ENCODE data around the gene COLGALT1.
"Not testable (repeated sequence)": the region's sequence is repeated elsewhere in the genome, so short reads cannot be mapped to it uniquely, and the experiment has no call there.

COLGALT1 gene

GRCh38 chr19:17564781-17565180, 9.3 kb downstream of the COLGALT1 start:
- H3K4me1 ChIP-seq (ENCODE audit: control insufficient read depth, insufficient read depth, low read length) = peaks cover 8% of the 10 kb centered on the region
- no peaks in the 10 kb centered on the region for H3K27me3 ChIP-seq (replicated peaks; ENCODE audit: control insufficient read depth, insufficient read depth, low read length)
- no peak overlapping the region for H3K9ac ChIP-seq (ENCODE audit: low read length)
- no peak overlapping the region for H3K4me3 ChIP-seq (ENCODE audit: low read length)
- no peaks in the 10 kb centered on the region for H3K9me3 ChIP-seq (ENCODE audit: control insufficient read depth, low read length)
- H3K36me3 ChIP-seq (ENCODE audit: control insufficient read depth, insufficient read depth, low read length, severe bottlenecking) = peaks cover 69% of the 10 kb centered on the region
- DNase-seq (ENCODE audit: low read depth) = no peak

GRCh38 chr19:17565611-17566010, 10.2 kb downstream of the COLGALT1 start:
- Histone ChIP-seq H3K9me3 (ENCODE audit: control insufficient read depth, low read length) (no peaks in the 10 kb centered on the region), H3K27me3 (replicated peaks; ENCODE audit: control insufficient read depth, insufficient read depth, low read length) (no peaks in the 10 kb centered on the region), H3K9ac (ENCODE audit: low read length) (no peak overlapping the region), H3K4me1 (ENCODE audit: control insufficient read depth, insufficient read depth, low read length) (no peaks in the 10 kb centered on the region), H3K36me3 (ENCODE audit: control insufficient read depth, insufficient read depth, low read length, severe bottlenecking) (peaks cover 68% of the 10 kb centered on the region), H3K4me3 (ENCODE audit: low read length) (no peak overlapping the region)
- DNase-seq (ENCODE audit: low read depth) = peak; percentile 45

- Histone ChIP-seq H3K9ac (ENCODE audit: low read length) (no peak overlapping the region), H3K4me1 (ENCODE audit: control insufficient read depth, insufficient read depth, low read length) (no peaks in the 10 kb centered on the region), H3K9me3 (ENCODE audit: control insufficient read depth, low read length) (no peaks in the 10 kb centered on the region), H3K27me3 (replicated peaks; ENCODE audit: control insufficient read depth, insufficient read depth, low read length) (no peaks in the 10 kb centered on the region), H3K4me3 (ENCODE audit: low read length) (no peak overlapping the region), H3K36me3 (ENCODE audit: control insufficient read depth, insufficient read depth, low read length, severe bottlenecking) (peaks cover 73% of the 10 kb centered on the region)
- no peak for DNase-seq (ENCODE audit: low read depth)
Observed at GRCh38 chr19:17567940-17568339, 12.5 kb downstream of the COLGALT1 start.

- not testable (repeated sequence) for DNase-seq (ENCODE audit: low read depth); H3K9ac ChIP-seq (ENCODE audit: low read length); H3K9me3 ChIP-seq (ENCODE audit: control insufficient read depth, low read length); H3K27me3 ChIP-seq (replicated peaks; ENCODE audit: control insufficient read depth, insufficient read depth, low read length); H3K4me3 ChIP-seq (ENCODE audit: low read length); H3K4me1 ChIP-seq (ENCODE audit: control insufficient read depth, insufficient read depth, low read length)
- H3K36me3 ChIP-seq (ENCODE audit: control insufficient read depth, insufficient read depth, low read length, severe bottlenecking) = peaks cover 72% of the 10 kb centered on the region
Observed at GRCh38 chr19:17570291-17570690, 14.8 kb downstream of the COLGALT1 start.

GRCh38 chr19:17570791-17571190, 15.3 kb downstream of the COLGALT1 start:
- Histone ChIP-seq H3K4me1 (ENCODE audit: control insufficient read depth, insufficient read depth, low read length) (no peaks in the 10 kb centered on the region), H3K9me3 (ENCODE audit: control insufficient read depth, low read length) (no peaks in the 10 kb centered on the region), H3K4me3 (ENCODE audit: low read length) (no peak overlapping the region), H3K36me3 (ENCODE audit: control insufficient read depth, insufficient read depth, low read length, severe bottlenecking) (peaks cover 73% of the 10 kb centered on the region), H3K27me3 (replicated peaks; ENCODE audit: control insufficient read depth, insufficient read depth, low read length) (no peaks in the 10 kb centered on the region), H3K9ac (ENCODE audit: low read length) (no peak overlapping the region)
- no peak for DNase-seq (ENCODE audit: low read depth)

- H3K9ac ChIP-seq (ENCODE audit: low read length) = no peak overlapping the region
- DNase-seq (ENCODE audit: low read depth) = no peak
- H3K27me3 ChIP-seq (replicated peaks; ENCODE audit: control insufficient read depth, insufficient read depth, low read length) = no peaks in the 10 kb centered on the region
- no peaks in the 10 kb centered on the region for H3K4me1 ChIP-seq (ENCODE audit: control insufficient read depth, insufficient read depth, low read length)
- H3K36me3 ChIP-seq (ENCODE audit: control insufficient read depth, insufficient read depth, low read length, severe bottlenecking) = peaks cover 71% of the 10 kb centered on the region
- no peaks in the 10 kb centered on the region for H3K9me3 ChIP-seq (ENCODE audit: control insufficient read depth, low read length)
- no peak overlapping the region for H3K4me3 ChIP-seq (ENCODE audit: low read length)
Observed at GRCh38 chr19:17572638-17573037, 17.2 kb downstream of the COLGALT1 start.

GRCh38 chr19:17575871-17576757, 20.7 kb downstream of the COLGALT1 start:
- Histone ChIP-seq H3K27me3 (replicated peaks; ENCODE audit: control insufficient read depth, insufficient read depth, low read length) (no peaks in the 10 kb centered on the region), H3K9me3 (ENCODE audit: control insufficient read depth, low read length) (no peaks in the 10 kb centered on the region), H3K36me3 (ENCODE audit: control insufficient read depth, insufficient read depth, low read length, severe bottlenecking) (peaks cover 65% of the 10 kb centered on the region), H3K9ac (ENCODE audit: low read length) (no peak overlapping the region), H3K4me1 (ENCODE audit: control insufficient read depth, insufficient read depth, low read length) (no peaks in the 10 kb centered on the region), H3K4me3 (ENCODE audit: low read length) (no peak overlapping the region)
- DNase-seq (ENCODE audit: low read depth) = no peak

- DNase-seq (ENCODE audit: low read depth) = peak; percentile 7
- no peak overlapping the region for H3K9ac ChIP-seq (ENCODE audit: low read length)
- H3K4me1 ChIP-seq (ENCODE audit: control insufficient read depth, insufficient read depth, low read length) = no peaks in the 10 kb centered on the region
- H3K9me3 ChIP-seq (ENCODE audit: control insufficient read depth, low read length) = no peaks in the 10 kb centered on the region
- H3K4me3 ChIP-seq (ENCODE audit: low read length) = no peak overlapping the region
- no peaks in the 10 kb centered on the region for H3K27me3 ChIP-seq (replicated peaks; ENCODE audit: control insufficient read depth, insufficient read depth, low read length)
- H3K36me3 ChIP-seq (ENCODE audit: control insufficient read depth, insufficient read depth, low read length, severe bottlenecking) = peaks cover 66% of the 10 kb centered on the region
Observed at GRCh38 chr19:17576758-17577456, 21.5 kb downstream of the COLGALT1 start.

- Histone ChIP-seq H3K27me3 (replicated peaks; ENCODE audit: control insufficient read depth, insufficient read depth, low read length) (no peaks in the 10 kb centered on the region), H3K9ac (ENCODE audit: low read length) (no peak overlapping the region), H3K4me1 (ENCODE audit: control insufficient read depth, insufficient read depth, low read length) (no peaks in the 10 kb centered on the region), H3K9me3 (ENCODE audit: control insufficient read depth, low read length) (no peaks in the 10 kb centered on the region), H3K36me3 (ENCODE audit: control insufficient read depth, insufficient read depth, low read length, severe bottlenecking) (peaks cover 66% of the 10 kb centered on the region), H3K4me3 (ENCODE audit: low read length) (no peak overlapping the region)
- DNase-seq (ENCODE audit: low read depth) = no peak
Observed at GRCh38 chr19:17577457-17578097, 22.1 kb downstream of the COLGALT1 start.

- Histone ChIP-seq H3K27me3 (replicated peaks; ENCODE audit: control insufficient read depth, insufficient read depth, low read length) (no peaks in the 10 kb centered on the region), H3K4me3 (ENCODE audit: low read length) (no peak overlapping the region), H3K9ac (ENCODE audit: low read length) (no peak overlapping the region), H3K36me3 (ENCODE audit: control insufficient read depth, insufficient read depth, low read length, severe bottlenecking) (peaks cover 55% of the 10 kb centered on the region), H3K9me3 (ENCODE audit: control insufficient read depth, low read length) (no peaks in the 10 kb centered on the region), H3K4me1 (ENCODE audit: control insufficient read depth, insufficient read depth, low read length) (no peaks in the 10 kb centered on the region)
- DNase-seq (ENCODE audit: low read depth) = peak; percentile 61
Observed at GRCh38 chr19:17579661-17580244, 24.3 kb downstream of the COLGALT1 start.

Data from adipocyte (in vitro differentiated cells).